Upper lobe of right lung (tissue), 1 donor: ENCODE measurements around the gene ASCL1. TPM values are rescaled to one million over a fixed set of nuclear protein-coding genes. Genes with fewer than 3 reads are reported as not detected.

ENCODE experiments used
- ATAC-seq: fragments of 200-7000 bp; cut with Tn5 transposase; one replicate; pipeline ENCODE4 v1.9.1; 2020; ENCODE audit warnings: mild to moderate bottlenecking, moderate library complexity
- DNase-seq: peaks from one replicate; pipeline ENCODE4 v3.0.0-alpha.2; 2020
- H3K27ac ChIP-seq: fragments of 200-600 bp; one replicate; pipeline ENCODE4 v1.8.0; 2022
- H3K27me3 ChIP-seq: fragments of 200-600 bp; one replicate; pipeline ENCODE4 v1.8.0; 2022; ENCODE audit warnings: mild to moderate bottlenecking
- H3K36me3 ChIP-seq: fragments of 200-600 bp; one replicate; pipeline ENCODE4 v1.8.0; 2022
- H3K4me1 ChIP-seq: fragments of 200-600 bp; one replicate; pipeline ENCODE4 v1.8.0; 2022
- H3K4me3 ChIP-seq: fragments of 200-600 bp; one replicate; pipeline ENCODE4 v1.8.0; 2022; ENCODE audit warnings: mild to moderate bottlenecking
- H3K9me3 ChIP-seq: fragments of 200-600 bp; one replicate; pipeline ENCODE4 v1.8.0; 2022
- intact Hi-C: fragments of 100-400 bp; cut with DNase I; formaldehyde crosslinking; loops from one replicate; pipeline ENCODE4 v1.11.0; 2022
- total RNA-seq: library from RNA; stranded (reverse); fragmentation: NEBNext Ultra II Directional; extraction: Animal tissue kit (Norgen Biotek cat#: 25700); gene quantifications from one replicate; pipeline ENCODE4 v1.2.1, GENCODE V29; 2021
- TF ChIP-seq, protein P1 (sequence below): fragments of 200-600 bp; IDR thresholded peaks from one replicate; pipeline ENCODE4 v1.8.0; 2022; ENCODE audit warnings: antibody characterized with exemption
- donor health status: DM: no; HTN: yes; CAD: no; lungs with severe emphysema.

ASCL1 gene
- total RNA-seq, 1 donor from 2014 or later: not detected

DNA sequence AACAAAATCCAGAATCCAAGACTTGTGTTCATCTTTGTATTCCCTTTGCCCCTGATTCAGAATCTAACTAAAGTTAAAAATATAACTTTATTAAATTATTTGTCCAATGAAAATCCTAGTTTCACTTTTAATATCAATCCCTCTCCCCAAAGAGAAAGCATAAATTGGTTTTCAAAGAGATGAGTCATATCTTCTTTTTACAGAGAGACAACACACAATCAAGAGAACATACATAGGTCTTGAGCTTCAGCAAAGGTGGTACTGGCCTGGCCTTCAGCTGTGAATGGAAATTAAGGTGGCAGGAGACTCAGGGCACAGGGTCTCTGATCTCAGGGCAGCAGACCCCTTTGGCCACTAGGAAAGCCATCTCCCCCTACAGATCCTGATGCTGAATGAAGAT is 4.3 kb upstream of the ASCL1 start:
- intact Hi-C loops: no loop called here

GRCh38 chr12:102954134-102954533 is 3.3 kb upstream of the ASCL1 start:
- H3K27me3 ChIP-seq: peaks cover 85% of the 10 kb centered on the region
- no peak overlapping the region for H3K4me3 ChIP-seq
- intact Hi-C loops: no loop called here
- DNase-seq (no peak), ATAC-seq (no peak)
- no peak overlapping the region for H3K27ac ChIP-seq
- H3K4me1 ChIP-seq: peaks cover 8% of the 10 kb centered on the region
- TF ChIP-seq, protein P1, sequence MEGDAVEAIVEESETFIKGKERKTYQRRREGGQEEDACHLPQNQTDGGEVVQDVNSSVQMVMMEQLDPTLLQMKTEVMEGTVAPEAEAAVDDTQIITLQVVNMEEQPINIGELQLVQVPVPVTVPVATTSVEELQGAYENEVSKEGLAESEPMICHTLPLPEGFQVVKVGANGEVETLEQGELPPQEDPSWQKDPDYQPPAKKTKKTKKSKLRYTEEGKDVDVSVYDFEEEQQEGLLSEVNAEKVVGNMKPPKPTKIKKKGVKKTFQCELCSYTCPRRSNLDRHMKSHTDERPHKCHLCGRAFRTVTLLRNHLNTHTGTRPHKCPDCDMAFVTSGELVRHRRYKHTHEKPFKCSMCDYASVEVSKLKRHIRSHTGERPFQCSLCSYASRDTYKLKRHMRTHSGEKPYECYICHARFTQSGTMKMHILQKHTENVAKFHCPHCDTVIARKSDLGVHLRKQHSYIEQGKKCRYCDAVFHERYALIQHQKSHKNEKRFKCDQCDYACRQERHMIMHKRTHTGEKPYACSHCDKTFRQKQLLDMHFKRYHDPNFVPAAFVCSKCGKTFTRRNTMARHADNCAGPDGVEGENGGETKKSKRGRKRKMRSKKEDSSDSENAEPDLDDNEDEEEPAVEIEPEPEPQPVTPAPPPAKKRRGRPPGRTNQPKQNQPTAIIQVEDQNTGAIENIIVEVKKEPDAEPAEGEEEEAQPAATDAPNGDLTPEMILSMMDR: no peak
- H3K9me3 ChIP-seq: no peaks in the 10 kb centered on the region
- H3K36me3 ChIP-seq: no peaks in the 10 kb centered on the region

More for the DNA sequence above, 4.3 kb upstream of the ASCL1 start:
- no peaks in the 10 kb centered on the region for H3K36me3 ChIP-seq
- no peak overlapping the region for H3K4me3 ChIP-seq
- peaks cover 4% of the 10 kb centered on the region for H3K4me1 ChIP-seq
- peaks cover 77% of the 10 kb centered on the region for H3K27me3 ChIP-seq
- H3K27ac ChIP-seq: no peak overlapping the region
- no peak for DNase-seq
- TF ChIP-seq, protein P1: no peak
- no peaks in the 10 kb centered on the region for H3K9me3 ChIP-seq
- no peak for ATAC-seq

DNA sequence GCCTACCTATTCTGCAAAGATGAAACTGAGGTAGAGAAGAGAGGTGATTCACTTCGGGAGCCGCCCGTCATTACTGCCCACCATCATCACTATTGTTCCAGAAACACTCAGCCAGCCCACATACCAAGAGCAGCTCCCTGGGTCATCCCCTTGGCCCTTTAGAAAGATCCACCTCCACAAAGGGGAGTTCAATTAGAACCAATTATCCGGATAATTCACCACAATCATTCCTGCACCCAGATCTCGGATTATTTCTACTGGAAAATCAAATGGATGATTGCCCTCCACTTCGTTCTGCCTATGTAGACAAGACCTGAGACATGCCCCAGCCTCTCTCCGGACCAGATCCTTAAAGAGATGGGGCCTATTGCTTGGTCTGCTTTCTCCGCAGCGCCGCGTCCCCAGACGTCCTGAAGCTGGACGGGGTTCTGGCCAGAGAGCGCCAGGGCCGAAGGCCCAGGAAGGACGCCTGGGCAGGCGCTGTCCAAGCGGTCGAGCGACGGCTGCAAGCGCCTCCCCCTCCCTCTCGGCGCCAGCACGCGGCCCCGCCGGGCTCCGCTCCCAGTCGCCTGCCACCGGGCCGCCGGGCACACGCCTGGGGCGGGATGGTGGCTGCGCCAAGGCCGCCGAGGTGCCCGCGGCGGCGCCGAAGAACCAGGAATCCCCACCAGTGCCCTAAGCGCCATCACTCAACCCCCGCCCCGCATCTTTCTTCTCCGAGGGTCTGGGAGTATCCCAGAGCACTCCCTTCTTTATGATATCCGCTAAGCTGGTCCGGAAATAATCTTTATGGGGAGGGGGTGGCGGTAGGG is 1.3 kb upstream of the ASCL1 start:
- DNase-seq (no peak), ATAC-seq (peak; percentile 46)
- Histone ChIP-seq H3K4me3 (no peak overlapping the region), H3K4me1 (peaks cover 8% of the 10 kb centered on the region), H3K27me3 (peaks cover 86% of the 10 kb centered on the region), H3K9me3 (no peaks in the 10 kb centered on the region), H3K27ac (no peak overlapping the region), H3K36me3 (no peaks in the 10 kb centered on the region)
- intact Hi-C loops: no loop called here
- TF ChIP-seq, protein P1: no peak

DNA sequence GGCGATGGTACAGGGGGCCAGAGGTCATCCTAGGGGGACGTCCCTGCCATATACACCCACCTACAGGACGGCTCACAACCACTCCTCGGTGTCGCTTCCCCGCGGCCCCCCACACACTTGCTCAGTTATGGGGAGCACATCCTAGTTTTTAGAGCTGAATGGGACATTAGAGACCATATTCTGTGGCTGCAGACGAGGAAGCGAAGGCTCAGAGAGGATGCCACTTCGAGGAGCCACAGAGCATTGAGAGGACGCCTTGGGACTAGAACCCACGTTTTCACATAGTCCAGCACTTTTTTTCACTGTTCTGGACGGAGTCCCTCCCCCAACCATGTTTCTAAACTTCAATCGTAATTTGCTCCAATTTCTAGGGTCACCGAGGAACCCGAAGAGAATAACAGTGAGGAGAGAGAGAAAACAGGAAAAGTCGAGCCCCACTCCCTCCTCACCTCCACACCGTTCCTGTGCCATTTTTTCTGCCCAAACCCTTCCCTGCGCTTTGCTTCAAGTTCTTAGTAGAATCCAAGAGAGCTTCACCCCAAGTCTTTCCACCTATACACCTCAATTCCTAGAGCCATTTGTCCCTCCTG is 641 bp upstream of the ASCL1 start:
- H3K27ac ChIP-seq: no peak overlapping the region
- DNase-seq (no peak), ATAC-seq (no peak)
- intact Hi-C loops: no loop called here
- H3K9me3 ChIP-seq: no peaks in the 10 kb centered on the region
- peaks cover 8% of the 10 kb centered on the region for H3K4me1 ChIP-seq
- TF ChIP-seq, protein P1: no peak
- H3K36me3 ChIP-seq: no peaks in the 10 kb centered on the region
- H3K4me3 ChIP-seq: no peak overlapping the region
- peaks cover 88% of the 10 kb centered on the region for H3K27me3 ChIP-seq

- DNase-seq: no peak
- Histone ChIP-seq H3K4me1 (peaks cover 8% of the 10 kb centered on the region), H3K27me3 (peaks cover 88% of the 10 kb centered on the region), H3K27ac (no peak overlapping the region), H3K36me3 (no peaks in the 10 kb centered on the region), H3K4me3 (peak overlapping the region; percentile 37), H3K9me3 (no peaks in the 10 kb centered on the region)
- intact Hi-C loops: no loop called here
- ATAC-seq: peak; percentile 29
- TF ChIP-seq, protein P1: no peak
These were observed 777 bp downstream of the ASCL1 start for GRCh38 chr12:102958073-102958829.
